Measurements from ENCODE around the gene KIF20B. TPM values are rescaled to one million over a fixed set of nuclear protein-coding genes. Genes with fewer than 3 reads are reported as not detected.

Gene KIF20B
- total and polyA plus RNA-seq, 2 of the 13 experiments (the other 11 are each of a cell fraction or from before 2014, with no cell fraction given) = 3.5 to 38.6 TPM

GRCh38 chr10:89701242-89702120 is at the start of gene KIF20B (continued):
- TF ChIP-seq PAXIP1 (CRISPR knock-in tag; conservative IDR thresholded peaks at IDR 0.05) (peak; percentile 46; the same call in 1 of the 2 replicates), ZNF292 (CRISPR knock-in tag; IDR thresholded peaks at IDR 0.05; ENCODE audit: borderline replicate concordance, low read depth) (peak; percentile 45; the same call in 1 of the 2 replicates), GFI1 (CRISPR knock-in tag; IDR thresholded peaks at IDR 0.05; ENCODE audit: borderline replicate concordance) (peak; percentile 63; the same call in 1 of the 2 replicates), ZBTB1 (CRISPR knock-in tag; IDR thresholded peaks at IDR 0.05; ENCODE audit: borderline replicate concordance) (no peak), HNRNPH1 (optimal IDR thresholded peaks at IDR 0.05; ENCODE audit: low read depth, low read length) (no peak), ZNF674 (CRISPR knock-in tag; IDR thresholded peaks at IDR 0.05; ENCODE audit: low read depth) (no peak), FUBP1 (CRISPR knock-in tag; IDR thresholded peaks at IDR 0.05; ENCODE audit: borderline replicate concordance) (no peak), FOXP1 (IDR thresholded peaks at IDR 0.05) (no peak), FOXP1 (CRISPR knock-in tag; IDR thresholded peaks at IDR 0.05) (no peak), ZSCAN22 (CRISPR knock-in tag; IDR thresholded peaks at IDR 0.05) (no peak), BRCA1 (CRISPR knock-in tag; IDR thresholded peaks at IDR 0.05) (peak; percentile 78; the same call in 1 of the 2 replicates), ZNF563 (CRISPR knock-in tag; IDR thresholded peaks at IDR 0.05) (peak; percentile 52; the same call in 1 of the 2 replicates), MAF1 (CRISPR knock-in tag; IDR thresholded peaks at IDR 0.05; ENCODE audit: borderline replicate concordance) (0 out of 2 replicates have a peak, but pooled peaks have one; percentile 74)
- TF ChIP-seq, protein P1, sequence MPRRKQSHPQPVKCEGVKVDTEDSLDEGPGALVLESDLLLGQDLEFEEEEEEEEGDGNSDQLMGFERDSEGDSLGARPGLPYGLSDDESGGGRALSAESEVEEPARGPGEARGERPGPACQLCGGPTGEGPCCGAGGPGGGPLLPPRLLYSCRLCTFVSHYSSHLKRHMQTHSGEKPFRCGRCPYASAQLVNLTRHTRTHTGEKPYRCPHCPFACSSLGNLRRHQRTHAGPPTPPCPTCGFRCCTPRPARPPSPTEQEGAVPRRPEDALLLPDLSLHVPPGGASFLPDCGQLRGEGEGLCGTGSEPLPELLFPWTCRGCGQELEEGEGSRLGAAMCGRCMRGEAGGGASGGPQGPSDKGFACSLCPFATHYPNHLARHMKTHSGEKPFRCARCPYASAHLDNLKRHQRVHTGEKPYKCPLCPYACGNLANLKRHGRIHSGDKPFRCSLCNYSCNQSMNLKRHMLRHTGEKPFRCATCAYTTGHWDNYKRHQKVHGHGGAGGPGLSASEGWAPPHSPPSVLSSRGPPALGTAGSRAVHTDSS (CRISPR knock-in tag; conservative IDR thresholded peaks at IDR 0.05) = 0 out of 2 replicates have a peak, but pooled peaks have one; percentile 78
- TF ChIP-seq, protein P2, sequence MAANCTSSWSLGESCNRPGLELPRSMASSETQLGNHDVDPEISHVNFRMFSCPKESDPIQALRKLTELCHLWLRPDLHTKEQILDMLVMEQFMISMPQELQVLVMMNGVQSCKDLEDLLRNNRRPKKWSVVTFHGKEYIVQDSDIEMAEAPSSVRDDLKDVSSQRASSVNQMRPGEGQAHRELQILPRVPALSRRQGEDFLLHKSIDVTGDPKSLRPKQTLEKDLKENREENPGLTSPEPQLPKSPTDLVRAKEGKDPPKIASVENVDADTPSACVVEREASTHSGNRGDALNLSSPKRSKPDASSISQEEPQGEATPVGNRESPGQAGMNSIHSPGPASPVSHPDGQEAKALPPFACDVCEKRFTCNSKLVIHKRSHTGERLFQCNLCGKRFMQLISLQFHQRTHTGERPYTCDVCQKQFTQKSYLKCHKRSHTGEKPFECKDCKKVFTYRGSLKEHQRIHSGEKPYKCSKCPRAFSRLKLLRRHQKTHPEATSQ (CRISPR knock-in tag; IDR thresholded peaks at IDR 0.05; ENCODE audit: borderline replicate concordance) = peak; percentile 95; the same call in 1 of the 2 replicates
- TF ChIP-seq, protein P3, sequence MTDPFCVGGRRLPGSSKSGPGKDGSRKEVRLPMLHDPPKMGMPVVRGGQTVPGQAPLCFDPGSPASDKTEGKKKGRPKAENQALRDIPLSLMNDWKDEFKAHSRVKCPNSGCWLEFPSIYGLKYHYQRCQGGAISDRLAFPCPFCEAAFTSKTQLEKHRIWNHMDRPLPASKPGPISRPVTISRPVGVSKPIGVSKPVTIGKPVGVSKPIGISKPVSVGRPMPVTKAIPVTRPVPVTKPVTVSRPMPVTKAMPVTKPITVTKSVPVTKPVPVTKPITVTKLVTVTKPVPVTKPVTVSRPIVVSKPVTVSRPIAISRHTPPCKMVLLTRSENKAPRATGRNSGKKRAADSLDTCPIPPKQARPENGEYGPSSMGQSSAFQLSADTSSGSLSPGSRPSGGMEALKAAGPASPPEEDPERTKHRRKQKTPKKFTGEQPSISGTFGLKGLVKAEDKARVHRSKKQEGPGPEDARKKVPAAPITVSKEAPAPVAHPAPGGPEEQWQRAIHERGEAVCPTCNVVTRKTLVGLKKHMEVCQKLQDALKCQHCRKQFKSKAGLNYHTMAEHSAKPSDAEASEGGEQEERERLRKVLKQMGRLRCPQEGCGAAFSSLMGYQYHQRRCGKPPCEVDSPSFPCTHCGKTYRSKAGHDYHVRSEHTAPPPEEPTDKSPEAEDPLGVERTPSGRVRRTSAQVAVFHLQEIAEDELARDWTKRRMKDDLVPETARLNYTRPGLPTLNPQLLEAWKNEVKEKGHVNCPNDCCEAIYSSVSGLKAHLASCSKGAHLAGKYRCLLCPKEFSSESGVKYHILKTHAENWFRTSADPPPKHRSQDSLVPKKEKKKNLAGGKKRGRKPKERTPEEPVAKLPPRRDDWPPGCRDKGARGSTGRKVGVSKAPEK (CRISPR knock-in tag; IDR thresholded peaks at IDR 0.05; ENCODE audit: borderline replicate concordance) = no peak
